Calu3 (cell line): ENCODE data around the gene ITPRIPL2. TPM values are rescaled to one million over a fixed set of nuclear protein-coding genes. Genes with fewer than 3 reads are reported as not detected.

Experiments
- BruUV-seq: library from RNA; stranded (reverse); fragments of 400-500 nt; replicated peaks from 2 replicates; lab custom pipeline; 2021; lab: Mats Ljungman, UMichigan
- CTCF ChIA-PET: fragments of 300-600 bp; sonication (Branson Sonifier 250); formaldehyde crosslinking; loops from one replicate; lab custom pipeline; 2022; ENCODE audit warnings: antibody characterized with exemption; lab: Charles Lee
- DNase-seq: peaks from one replicate; pipeline ENCODE4 v3.0.0; 2022
- H3K27ac Mint-ChIP-seq: one replicate; pipeline ENCODE4 v1.8.0; 2022; ENCODE audit warnings: mixed read lengths; ENCODE audit not compliant: unreplicated experiment
- H3K27me3 Mint-ChIP-seq: one replicate; pipeline ENCODE4 v1.8.0; 2022; ENCODE audit warnings: mixed read lengths; ENCODE audit not compliant: unreplicated experiment
- H3K36me3 Mint-ChIP-seq: one replicate; pipeline ENCODE4 v1.8.0; 2022; ENCODE audit warnings: mild to moderate bottlenecking, moderate library complexity, mixed read lengths; ENCODE audit not compliant: insufficient read depth, unreplicated experiment
- H3K4me1 Mint-ChIP-seq: one replicate; pipeline ENCODE4 v1.8.0; 2022; ENCODE audit warnings: mild to moderate bottlenecking, low read depth, mixed read lengths; ENCODE audit not compliant: unreplicated experiment
- H3K4me3 Mint-ChIP-seq: one replicate; pipeline ENCODE4 v1.8.0; 2022; ENCODE audit warnings: mild to moderate bottlenecking, low read depth, moderate library complexity, mixed read lengths; ENCODE audit not compliant: unreplicated experiment
- H3K9me3 Mint-ChIP-seq: one replicate; pipeline ENCODE4 v1.8.0; 2022; ENCODE audit warnings: low read depth, mixed read lengths; ENCODE audit not compliant: unreplicated experiment
- CTCF ChIP-seq: fragments of 200-600 bp; IDR thresholded peaks from one replicate; pipeline ENCODE4 v1.8.0; 2022; ENCODE audit warnings: antibody characterized with exemption; ENCODE audit not compliant: unreplicated experiment
- intact Hi-C: fragments of 100-400 bp; cut with micrococcal nuclease; formaldehyde crosslinking; loops from one replicate; pipeline ENCODE4 v1.10.0; 2022; ENCODE audit not compliant: unreplicated experiment
- total RNA-seq: library from RNA; stranded (reverse); gene quantifications from 2 replicates; pipeline ENCODE4 v1.2.3, GENCODE V29; 2022

ITPRIPL2 gene
- total RNA-seq, 1 experiment from 2014 or later = 73.1 TPM

DNA sequence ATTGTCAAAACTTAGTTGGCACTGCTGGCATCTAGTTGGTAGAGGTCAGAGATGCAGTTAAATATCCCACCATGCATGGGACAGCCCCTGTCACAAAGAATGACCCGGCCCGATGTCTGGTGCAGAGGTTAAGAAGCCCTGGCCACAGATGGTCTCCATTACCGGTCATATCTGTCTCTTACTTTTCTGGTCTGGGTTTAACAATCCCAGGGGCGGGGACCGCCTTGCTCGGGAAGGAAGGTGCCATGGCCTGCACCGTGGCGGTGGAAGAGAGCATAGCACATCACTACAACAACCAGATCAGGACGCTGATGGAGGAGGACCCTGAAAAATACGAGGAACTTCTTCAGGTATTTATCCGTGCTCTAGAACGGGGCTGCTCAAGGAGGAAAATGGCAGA lies 38.3 kb upstream of the ITPRIPL2 start:
- peaks cover 9% of the 10 kb centered on the region for H3K4me1 Mint-ChIP-seq
- H3K27me3 Mint-ChIP-seq = no peaks in the 10 kb centered on the region
- TF ChIP-seq CTCF = no peak
- intact Hi-C loops = no loop called here
- no TSS peak for BruUV-seq
- peaks cover 23% of the 10 kb centered on the region for H3K36me3 Mint-ChIP-seq
- H3K9me3 Mint-ChIP-seq = no peaks in the 10 kb centered on the region
- CTCF ChIA-PET = no interaction called here
- no peak for DNase-seq
- H3K4me3 Mint-ChIP-seq = no peak overlapping the region
- no peak overlapping the region for H3K27ac Mint-ChIP-seq

- Mint-ChIP-seq H3K4me3 (no peak overlapping the region), H3K27me3 (no peaks in the 10 kb centered on the region), H3K9me3 (no peaks in the 10 kb centered on the region), H3K4me1 (no peaks in the 10 kb centered on the region), H3K27ac (no peak overlapping the region), H3K36me3 (peaks cover 17% of the 10 kb centered on the region)
- no peak for TF ChIP-seq CTCF
- no TSS peak for BruUV-seq
- no peak for DNase-seq
- CTCF ChIA-PET = no interaction called here
- intact Hi-C loops = no loop called here
Measured at GRCh38 chr16:19077879-19078278, 35.9 kb upstream of the ITPRIPL2 start.

DNA sequence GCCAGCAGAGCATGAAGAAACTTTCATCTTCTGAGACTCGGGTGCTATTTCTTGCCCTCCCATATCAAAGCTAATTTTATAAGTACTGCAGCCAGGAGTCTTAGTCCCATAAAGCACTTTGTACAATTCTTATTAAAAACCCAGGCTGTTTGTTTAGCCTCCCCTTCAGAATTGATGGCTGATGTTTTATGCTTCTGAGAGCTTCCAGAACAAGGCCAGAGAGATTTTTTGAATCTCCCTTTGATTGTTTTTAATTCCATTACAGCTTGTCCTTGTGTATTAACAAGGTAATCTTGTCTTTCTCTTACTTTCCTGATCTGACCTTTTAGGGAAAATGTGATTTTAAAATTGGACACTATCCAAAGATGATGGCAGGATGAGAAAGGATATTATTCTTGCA lies 30.1 kb upstream of the ITPRIPL2 start:
- no TSS peak for BruUV-seq
- peaks cover 16% of the 10 kb centered on the region for H3K4me1 Mint-ChIP-seq
- H3K9me3 Mint-ChIP-seq = no peaks in the 10 kb centered on the region
- TF ChIP-seq CTCF = no peak
- no peak overlapping the region for H3K4me3 Mint-ChIP-seq
- intact Hi-C loops = no loop called here
- no peak for DNase-seq
- H3K27ac Mint-ChIP-seq = no peak overlapping the region
- CTCF ChIA-PET = no interaction called here
- H3K36me3 Mint-ChIP-seq = peaks cover 15% of the 10 kb centered on the region
- H3K27me3 Mint-ChIP-seq = no peaks in the 10 kb centered on the region

GRCh38 chr16:19084139-19084538 lies 29.6 kb upstream of the ITPRIPL2 start:
- Mint-ChIP-seq H3K4me3 (no peak overlapping the region), H3K9me3 (no peaks in the 10 kb centered on the region), H3K36me3 (peaks cover 15% of the 10 kb centered on the region), H3K27me3 (no peaks in the 10 kb centered on the region), H3K27ac (no peak overlapping the region), H3K4me1 (peaks cover 16% of the 10 kb centered on the region)
- no TSS peak for BruUV-seq
- TF ChIP-seq CTCF = no peak
- no peak for DNase-seq
- CTCF ChIA-PET = no interaction called here
- intact Hi-C loops = no loop called here
